ENCODE measurements around the gene PATJ. TPM values are rescaled to one million over a fixed set of nuclear protein-coding genes. Genes with fewer than 3 reads are reported as not detected.
"Not testable (repeated sequence)": the region's sequence is repeated elsewhere in the genome, so short reads cannot be mapped to it uniquely, and the experiment has no call there.

Gene PATJ
- polyA plus RNA-seq, 1 experiment: 3.6 TPM

DNA sequence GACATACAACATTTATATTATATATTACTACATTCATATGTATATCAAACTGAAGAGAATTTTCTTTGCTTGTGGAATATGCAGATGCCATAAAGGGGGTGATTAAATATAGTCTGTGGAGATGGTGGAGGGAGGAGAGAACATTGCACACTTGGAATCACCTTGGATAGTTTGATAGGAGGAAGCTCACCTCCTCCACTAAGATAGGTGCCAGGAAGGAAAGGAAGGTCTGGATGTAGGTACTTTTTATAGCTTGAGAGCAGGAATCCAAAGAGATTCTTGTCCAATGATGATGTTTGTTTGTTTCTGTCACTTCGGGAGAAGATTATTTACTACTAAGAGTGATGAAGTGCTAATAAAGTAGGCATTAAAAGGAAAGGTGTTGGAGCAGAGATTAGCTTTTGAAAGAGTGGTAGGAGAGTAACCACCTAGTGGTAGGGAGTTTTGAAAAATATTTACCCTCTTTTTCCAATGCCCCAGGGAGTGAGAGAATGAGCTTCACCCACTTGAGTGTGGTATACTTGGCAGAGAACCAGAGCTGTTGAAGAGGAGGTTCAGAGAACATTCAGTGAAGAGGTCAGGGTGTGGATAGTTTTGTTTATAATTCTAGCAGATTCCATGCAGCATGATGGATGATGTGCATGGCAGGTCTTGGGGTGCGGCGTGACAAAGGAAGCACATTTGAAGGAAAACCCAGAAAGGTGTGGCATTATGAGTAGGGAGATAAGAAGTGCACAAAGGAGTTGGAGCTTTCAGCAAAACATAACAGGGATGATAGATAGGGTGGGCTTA lies 145.0 kb downstream of the PATJ start:
- TF ChIP-seq, protein P1, sequence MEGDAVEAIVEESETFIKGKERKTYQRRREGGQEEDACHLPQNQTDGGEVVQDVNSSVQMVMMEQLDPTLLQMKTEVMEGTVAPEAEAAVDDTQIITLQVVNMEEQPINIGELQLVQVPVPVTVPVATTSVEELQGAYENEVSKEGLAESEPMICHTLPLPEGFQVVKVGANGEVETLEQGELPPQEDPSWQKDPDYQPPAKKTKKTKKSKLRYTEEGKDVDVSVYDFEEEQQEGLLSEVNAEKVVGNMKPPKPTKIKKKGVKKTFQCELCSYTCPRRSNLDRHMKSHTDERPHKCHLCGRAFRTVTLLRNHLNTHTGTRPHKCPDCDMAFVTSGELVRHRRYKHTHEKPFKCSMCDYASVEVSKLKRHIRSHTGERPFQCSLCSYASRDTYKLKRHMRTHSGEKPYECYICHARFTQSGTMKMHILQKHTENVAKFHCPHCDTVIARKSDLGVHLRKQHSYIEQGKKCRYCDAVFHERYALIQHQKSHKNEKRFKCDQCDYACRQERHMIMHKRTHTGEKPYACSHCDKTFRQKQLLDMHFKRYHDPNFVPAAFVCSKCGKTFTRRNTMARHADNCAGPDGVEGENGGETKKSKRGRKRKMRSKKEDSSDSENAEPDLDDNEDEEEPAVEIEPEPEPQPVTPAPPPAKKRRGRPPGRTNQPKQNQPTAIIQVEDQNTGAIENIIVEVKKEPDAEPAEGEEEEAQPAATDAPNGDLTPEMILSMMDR (IDR thresholded peaks at IDR 0.05; ENCODE audit: low read depth, low read length): no peak
- POLR2A ChIA-PET: no interaction called here
- Histone ChIP-seq H3K4me3 (ENCODE audit: low read depth, low read length) (no peak overlapping the region), H3K9me3 (ENCODE audit: control insufficient read depth, insufficient read depth, low read length) (no peaks in the 10 kb centered on the region), H3K27me3 (ENCODE audit: control insufficient read depth, insufficient read depth, low read length) (no peaks in the 10 kb centered on the region), H3K27ac (ENCODE audit: low read depth, low read length) (no peak overlapping the region)
- CTCF ChIA-PET: interaction anchor here (0.7 kb wide), 1 partner anchor 37 kb away, joined by 3 read pairs; no protein-coding TSS in a partner anchor
- no peak for DNase-seq (ENCODE audit: low read depth, low spot score)

DNA sequence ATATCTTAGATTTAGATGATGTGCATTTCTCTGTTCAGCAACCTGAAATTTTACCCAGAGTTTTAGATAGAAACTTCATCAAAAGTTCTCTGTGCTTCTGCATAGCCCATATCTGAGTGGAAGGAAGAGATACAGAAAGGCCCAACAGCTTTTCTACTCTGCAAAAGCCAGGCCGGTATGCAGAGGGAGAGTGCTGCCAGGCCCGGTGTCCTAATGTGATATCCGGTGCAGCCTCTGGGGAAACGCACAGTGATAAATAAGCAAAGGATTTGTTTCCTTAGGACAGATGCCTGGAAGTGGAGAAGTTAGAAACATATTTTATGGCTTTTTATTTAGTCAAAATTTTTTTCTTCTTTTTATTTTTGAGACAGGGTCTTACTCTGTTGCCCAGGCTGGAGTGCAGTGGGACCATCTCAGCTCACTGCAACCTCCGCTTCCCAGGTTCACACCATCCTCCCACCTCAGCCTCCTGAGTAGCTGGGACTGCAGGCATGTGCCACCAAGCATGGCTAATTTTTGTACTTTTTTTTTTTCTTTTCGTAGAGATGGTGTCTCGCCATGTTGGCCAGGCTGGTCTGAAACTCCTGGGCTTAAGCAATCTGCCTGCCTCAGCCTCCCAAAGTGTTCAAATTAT lies 145.8 kb downstream of the PATJ start:
- H3K9me3 ChIP-seq (ENCODE audit: control insufficient read depth, insufficient read depth, low read length): no peaks in the 10 kb centered on the region
- ChIA-PET POLR2A (no interaction called here), CTCF (interaction anchor here (0.7 kb wide), 1 partner anchor 38 kb away, joined by 3 read pairs; no protein-coding TSS in a partner anchor)
- H3K27me3 ChIP-seq (ENCODE audit: control insufficient read depth, insufficient read depth, low read length): no peaks in the 10 kb centered on the region
- H3K4me3 ChIP-seq (ENCODE audit: low read depth, low read length): no peak overlapping the region
- TF ChIP-seq, protein P1 (IDR thresholded peaks at IDR 0.05; ENCODE audit: low read depth, low read length): no peak
- H3K27ac ChIP-seq (ENCODE audit: low read depth, low read length): no peak overlapping the region
- no peak for DNase-seq (ENCODE audit: low read depth, low spot score)

DNA sequence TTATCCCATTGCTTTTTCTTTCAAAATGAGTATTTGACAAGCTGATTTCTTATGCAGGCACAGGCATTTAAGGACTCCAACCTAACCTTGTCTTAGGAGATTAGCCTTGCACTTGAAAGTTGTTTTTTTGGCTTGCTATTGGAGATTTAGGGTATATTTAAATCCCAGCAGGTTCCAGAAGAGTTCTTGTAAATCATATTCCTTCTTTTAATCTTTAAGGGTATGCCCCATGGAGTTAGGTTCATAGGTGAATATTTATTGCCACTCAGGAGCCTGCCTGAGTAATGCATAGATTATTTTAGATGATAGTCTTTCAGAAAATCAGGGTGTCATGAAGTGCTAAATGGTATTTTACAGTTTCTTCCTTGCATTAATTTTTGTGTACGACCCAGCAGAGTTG lies 146.5 kb downstream of the PATJ start:
- Histone ChIP-seq H3K4me3 (ENCODE audit: low read depth, low read length) (no peak overlapping the region), H3K9me3 (ENCODE audit: control insufficient read depth, insufficient read depth, low read length) (no peaks in the 10 kb centered on the region), H3K27me3 (ENCODE audit: control insufficient read depth, insufficient read depth, low read length) (no peaks in the 10 kb centered on the region), H3K27ac (ENCODE audit: low read depth, low read length) (no peak overlapping the region)
- TF ChIP-seq, protein P1 (IDR thresholded peaks at IDR 0.05; ENCODE audit: low read depth, low read length): no peak
- ChIA-PET POLR2A (no interaction called here), CTCF (no interaction called here)
- DNase-seq (ENCODE audit: low read depth, low spot score): no peak

DNA sequence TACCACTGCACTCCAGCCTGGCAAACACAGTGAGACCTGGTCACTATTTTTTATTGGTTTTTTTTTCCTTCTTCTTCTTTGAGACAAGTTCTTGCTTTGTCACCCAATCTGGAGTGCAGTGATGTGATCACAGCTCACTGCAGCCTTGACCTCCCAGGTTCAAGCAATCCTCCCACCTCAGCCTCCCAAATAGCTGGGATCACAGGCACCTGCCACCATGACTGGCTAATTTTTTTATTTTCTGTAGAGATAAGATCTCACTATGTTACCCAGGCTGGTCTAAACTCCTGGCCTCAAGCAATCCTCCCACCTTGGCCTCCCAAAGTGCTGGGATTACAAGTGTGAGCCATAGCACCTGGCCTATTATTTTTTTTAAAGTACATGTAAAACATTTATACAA lies 148.2 kb downstream of the PATJ start:
- H3K9me3 ChIP-seq (ENCODE audit: control insufficient read depth, insufficient read depth, low read length); CTCF ChIA-PET; POLR2A ChIA-PET: not testable (repeated sequence)

DNA sequence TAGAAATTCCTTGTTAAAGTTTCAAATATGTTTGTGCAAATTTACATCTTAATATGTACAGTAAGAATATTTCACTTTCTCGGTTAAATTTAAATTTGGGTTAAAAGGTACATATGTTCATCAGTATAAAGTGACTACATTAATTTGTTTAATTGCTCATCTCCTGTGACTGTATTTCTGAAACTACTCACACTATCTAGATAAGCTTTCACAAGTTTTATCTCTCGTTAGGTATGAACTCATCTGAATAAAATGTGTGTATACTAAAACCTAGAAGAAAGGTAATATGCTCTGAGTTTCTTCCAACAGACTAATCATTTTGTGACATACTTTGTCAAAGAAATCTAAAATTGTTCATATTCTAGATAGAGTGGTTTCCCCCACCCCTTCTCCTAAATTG lies 150.7 kb downstream of the PATJ start:
- Histone ChIP-seq H3K27me3 (ENCODE audit: control insufficient read depth, insufficient read depth, low read length) (no peaks in the 10 kb centered on the region), H3K27ac (ENCODE audit: low read depth, low read length) (no peak overlapping the region), H3K4me3 (ENCODE audit: low read depth, low read length) (no peak overlapping the region), H3K9me3 (ENCODE audit: control insufficient read depth, insufficient read depth, low read length) (no peaks in the 10 kb centered on the region)
- no peak for DNase-seq (ENCODE audit: low read depth, low spot score)
- CTCF ChIA-PET: interaction anchor here (0.5 kb wide), 1 partner anchor 206 kb away, joined by 7 read pairs; no protein-coding TSS in a partner anchor
- TF ChIP-seq, protein P1 (IDR thresholded peaks at IDR 0.05; ENCODE audit: low read depth, low read length): no peak
- POLR2A ChIA-PET: no interaction called here

More for the DNA sequence above, 148.2 kb downstream of the PATJ start:
- H3K27ac ChIP-seq (ENCODE audit: low read depth, low read length); H3K27me3 ChIP-seq (ENCODE audit: control insufficient read depth, insufficient read depth, low read length); H3K4me3 ChIP-seq (ENCODE audit: low read depth, low read length); DNase-seq (ENCODE audit: low read depth, low spot score): not testable (repeated sequence)

DNA sequence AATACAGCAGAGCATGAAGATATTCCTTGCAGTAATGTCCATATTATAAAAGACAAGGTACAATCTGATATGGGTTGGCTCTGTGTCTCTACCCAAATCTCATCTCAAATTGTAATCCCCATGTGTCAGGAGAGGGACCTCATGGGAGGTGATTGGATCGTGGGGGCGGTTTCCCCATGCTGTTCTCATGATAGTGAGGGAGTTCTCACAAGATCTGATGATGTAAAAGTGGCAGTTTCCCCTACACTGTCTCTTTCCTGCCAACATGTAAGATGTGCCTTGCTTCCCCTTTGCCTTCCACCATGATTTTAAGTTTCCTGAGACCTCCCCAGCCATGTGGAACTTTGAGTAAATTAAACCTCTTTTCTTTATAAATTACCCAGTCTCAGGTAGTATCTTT lies 152.0 kb downstream of the PATJ start:
- H3K4me3 ChIP-seq (ENCODE audit: low read depth, low read length); H3K27me3 ChIP-seq (ENCODE audit: control insufficient read depth, insufficient read depth, low read length); POLR2A ChIA-PET; CTCF ChIA-PET; H3K27ac ChIP-seq (ENCODE audit: low read depth, low read length); DNase-seq (ENCODE audit: low read depth, low spot score); H3K9me3 ChIP-seq (ENCODE audit: control insufficient read depth, insufficient read depth, low read length): not testable (repeated sequence)
